GM19238 (cell line): ENCODE data around the gene RWDD2A.
A peak's percentile ranks its signal among the peaks of the same experiment; 100 is the strongest.

Experiments
- DNase-seq: peaks from one replicate; pipeline ENCODE4 v3.0.0; 2011; ENCODE audit warnings: low spot score; ENCODE audit not compliant: insufficient read length

RWDD2A gene

DNA sequence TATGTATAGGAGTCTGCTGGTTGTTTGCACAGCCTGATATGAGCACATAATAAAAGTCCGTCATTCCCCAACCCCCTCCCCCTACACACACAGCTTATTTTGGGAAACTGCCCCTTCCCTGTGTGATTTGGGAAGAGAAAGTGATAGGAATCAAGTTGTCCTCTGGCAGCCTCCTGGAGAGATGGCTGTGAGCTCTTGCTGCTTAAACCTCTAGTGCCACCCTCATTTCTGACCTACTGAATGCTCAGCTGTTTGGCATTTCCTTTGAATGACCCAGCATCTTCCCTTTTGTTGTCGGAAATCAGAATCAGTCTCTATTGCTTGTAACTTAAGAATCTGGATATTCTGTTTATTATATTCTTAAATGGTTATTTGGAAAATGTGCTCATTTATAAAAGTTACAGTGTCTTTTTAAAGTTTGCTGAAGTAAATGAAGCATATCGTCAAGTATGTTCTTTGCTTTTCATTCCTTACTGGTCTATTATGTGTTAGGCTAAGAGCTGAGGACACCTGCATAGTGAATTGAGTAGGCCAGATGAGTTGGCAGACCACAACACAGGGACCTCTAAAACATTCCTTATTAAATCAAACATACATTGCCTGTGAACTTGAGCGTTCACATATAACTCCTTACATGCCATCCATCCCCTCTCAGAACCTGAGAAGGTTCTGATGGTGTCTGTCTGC is 5.5 kb downstream of the RWDD2A start:
- no peak for DNase-seq

DNA sequence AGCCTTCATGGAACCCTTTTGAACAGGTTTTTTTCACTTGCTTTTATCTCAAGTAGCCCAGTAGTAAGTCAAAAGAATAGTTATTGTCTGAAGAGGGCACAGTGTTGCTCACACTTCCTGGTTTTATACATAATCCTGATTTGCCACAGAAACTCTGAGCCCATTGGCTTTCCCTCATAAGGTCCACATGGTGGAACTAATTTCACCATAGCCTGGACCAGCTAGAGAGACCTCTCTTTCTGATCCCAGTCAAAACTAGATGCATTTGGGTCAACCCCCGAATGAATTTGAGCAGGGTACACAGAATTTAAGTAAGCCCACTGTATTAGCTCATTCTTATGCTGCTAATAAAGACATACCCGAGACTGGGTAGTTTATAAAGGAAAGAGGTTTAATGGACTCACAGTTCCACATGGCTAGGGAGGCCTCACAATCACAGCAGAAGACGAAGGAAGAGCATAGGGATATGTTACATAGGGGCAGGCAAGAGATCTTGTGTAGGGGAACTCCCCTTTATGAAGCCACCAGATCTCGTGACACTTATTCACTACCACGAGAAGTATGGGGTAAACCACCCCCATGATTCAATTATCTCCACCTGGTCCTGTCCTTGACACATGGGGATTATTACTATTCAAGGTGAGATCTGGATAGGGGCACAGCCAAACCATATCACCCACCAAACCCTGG is 6.2 kb downstream of the RWDD2A start:
- DNase-seq, result no peak

DNA sequence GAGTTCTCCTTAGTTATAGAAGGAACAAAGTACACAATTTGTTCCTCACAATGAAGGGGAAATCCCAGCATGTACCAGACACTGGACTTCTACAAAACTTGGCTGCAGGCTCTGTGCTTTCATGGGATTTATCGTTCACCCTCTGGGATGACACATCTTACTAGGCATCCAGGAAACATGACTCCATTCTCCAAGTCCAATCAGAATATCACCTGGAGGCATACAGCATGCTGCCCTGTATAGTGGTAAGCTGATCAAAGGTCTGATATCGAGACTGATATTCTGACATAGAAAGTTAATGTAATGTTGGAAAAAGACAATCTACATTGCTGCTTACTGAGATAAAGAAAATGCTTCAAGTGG is 6.7 kb downstream of the RWDD2A start:
- DNase-seq, result no peak

DNA sequence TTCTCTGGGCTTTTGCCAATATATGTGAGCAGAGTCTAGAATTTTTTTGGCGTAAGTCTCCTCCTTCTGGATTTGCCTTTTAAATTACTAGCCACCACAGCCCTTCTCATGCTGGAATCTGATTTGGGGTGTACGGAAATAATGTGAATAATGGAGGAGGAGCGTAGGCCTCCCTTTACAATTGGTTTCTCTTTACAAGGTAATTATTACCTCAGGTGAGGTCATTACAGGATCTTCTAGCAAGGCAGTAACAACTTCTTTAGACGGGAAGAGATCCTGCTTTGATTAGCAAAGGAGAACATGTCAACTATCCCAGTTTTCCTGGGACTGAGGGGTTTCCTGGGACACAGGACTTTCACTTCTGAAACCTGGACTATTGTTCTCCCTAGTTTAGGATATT is 8.9 kb downstream of the RWDD2A start:
- DNase-seq, result no peak

DNA sequence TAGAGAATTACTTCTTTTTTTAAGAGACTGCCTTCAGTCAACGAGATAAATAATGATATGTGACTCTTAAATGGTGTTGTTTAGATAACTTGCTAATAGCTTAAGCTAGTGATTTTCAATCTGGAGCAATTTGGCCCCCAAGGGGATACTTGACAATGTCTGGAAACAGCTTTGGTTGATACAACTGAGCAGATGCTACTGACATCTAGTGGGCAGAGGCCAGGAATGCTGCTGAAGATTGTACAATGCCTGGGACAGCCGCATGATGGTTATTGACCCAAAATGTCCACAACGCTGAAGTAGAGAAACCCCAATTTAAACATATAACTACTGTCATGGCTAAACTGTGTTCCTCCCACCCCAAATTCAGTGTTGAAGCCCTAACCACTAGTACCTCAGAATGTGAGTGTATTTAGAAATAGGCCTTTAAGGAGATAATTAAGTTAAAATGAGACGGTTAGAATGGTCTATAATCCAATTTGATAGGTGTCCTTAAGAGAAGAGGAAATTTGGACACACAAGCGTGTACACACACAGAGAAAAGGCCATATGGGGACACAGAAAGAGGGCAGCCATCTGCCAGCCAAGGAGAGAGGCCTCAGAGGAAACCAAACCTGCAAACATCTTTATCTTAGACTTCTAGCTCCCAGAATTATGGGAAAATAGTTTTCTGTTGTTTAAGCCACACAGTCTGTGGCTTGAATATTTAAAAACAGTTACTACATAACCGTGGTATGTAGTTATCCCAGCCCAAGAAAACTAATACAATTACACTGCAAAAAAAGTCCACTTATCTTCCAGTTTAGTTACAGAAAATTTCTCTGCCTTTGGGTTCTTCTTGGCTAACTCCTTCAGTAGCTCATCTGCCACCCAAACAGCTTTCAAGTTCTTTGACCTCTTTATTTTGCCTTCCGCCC is 22.2 kb downstream of the RWDD2A start:
- peak; percentile 16 for DNase-seq

DNA sequence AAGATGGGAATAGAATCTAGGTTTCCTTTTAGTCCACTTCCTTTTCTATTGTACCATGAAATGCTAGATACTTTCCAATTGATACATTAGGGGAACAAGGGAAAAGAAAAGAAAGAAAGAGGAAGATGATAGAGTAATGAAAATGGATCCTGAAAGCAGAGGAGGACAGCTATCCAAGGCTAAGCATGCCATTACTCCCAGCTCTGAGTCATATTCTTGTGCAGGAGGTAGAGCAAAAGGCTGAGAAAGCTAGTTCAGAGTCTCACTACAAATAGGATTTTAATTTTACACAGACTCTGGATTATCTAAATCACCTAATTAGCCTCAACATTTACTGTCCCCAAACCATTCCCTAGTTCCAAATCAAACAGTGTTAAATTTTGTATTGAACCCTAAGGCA is 23.6 kb downstream of the RWDD2A start:
- DNase-seq, result no peak

DNA sequence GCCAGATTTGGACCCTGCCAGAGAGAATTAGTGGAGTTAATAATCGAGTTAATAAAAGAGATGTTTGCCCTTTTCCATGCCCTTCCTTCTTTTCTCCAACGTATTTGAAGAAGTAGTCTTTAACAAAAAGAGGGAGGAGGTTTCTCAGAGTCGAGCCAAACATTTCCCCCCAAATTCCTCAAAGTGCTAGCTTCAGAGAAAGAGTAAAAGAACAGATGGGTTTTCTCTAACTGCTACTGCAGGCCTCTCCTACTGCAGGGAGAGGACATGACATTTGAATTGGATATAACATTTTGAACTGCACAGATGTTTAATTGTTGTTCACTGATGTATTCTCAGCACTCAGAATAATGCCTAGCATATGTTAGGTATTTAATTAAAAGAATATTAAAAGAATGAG is 25.5 kb downstream of the RWDD2A start:
- no peak for DNase-seq

DNA sequence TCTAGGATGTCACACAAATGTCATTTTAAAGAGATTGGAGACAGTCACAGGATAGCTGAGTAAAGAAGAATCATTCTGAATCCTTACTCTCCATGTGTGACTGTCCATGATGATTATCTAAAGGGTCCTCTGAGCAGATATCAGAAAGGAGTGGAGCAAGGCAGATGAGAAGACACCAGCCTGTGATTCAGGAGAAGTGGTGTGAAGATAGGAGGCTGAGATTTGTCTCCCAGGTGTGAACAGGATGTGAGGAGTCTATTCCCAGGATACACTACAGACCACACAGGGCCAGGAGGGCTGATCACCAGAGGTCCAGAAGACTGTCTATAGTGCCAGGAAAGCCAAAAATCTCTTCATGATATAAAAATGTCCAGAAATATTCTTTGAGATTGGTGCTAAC is 27.0 kb downstream of the RWDD2A start:
- DNase-seq, result no peak

DNA sequence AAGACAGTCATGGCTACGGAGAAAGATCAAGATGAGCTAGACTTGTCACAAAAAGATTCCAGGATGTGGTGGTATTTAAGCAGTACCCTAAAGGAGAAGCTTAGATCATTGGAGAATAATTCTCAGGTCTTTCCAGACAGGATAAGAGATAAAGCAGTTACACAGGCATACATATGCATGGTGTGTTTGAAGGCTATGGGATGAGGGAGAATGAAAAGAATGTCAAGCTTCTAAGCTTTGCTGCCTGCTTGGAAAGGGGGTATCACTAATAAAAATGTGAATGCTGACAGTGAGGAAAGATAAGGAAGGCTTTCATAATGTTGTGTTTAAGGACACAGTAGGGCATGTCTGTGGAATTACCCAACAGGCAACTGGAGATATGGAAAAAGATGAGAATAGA is 28.1 kb downstream of the RWDD2A start:
- DNase-seq, result no peak

DNA sequence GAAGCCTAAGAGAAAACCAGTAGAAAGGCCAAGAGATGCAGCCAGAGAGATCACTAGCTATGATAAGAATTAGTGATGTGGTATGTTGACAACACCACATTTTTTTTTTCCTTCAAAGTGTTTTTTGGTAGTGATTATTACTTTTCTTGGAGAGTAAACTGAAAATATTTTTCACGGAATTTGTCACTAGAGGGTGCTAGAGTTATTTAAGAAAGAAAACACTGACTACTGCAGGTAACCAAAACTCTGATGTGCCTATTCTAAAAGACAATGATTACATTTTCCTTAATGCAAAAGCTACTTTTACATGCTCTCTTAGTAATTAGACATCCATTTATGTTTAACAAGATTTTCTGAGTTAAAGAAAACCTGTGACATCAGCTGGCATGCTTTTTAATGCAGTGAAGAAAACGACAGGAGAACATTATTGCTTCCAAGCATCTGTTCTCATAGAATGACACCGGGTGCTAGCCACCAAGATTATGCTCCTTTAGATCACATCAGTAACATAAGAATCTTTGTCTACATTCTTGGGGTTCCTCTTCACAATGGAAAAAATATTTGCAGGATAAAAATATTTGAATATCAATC is 28.8 kb downstream of the RWDD2A start:
- DNase-seq, result no peak

DNA sequence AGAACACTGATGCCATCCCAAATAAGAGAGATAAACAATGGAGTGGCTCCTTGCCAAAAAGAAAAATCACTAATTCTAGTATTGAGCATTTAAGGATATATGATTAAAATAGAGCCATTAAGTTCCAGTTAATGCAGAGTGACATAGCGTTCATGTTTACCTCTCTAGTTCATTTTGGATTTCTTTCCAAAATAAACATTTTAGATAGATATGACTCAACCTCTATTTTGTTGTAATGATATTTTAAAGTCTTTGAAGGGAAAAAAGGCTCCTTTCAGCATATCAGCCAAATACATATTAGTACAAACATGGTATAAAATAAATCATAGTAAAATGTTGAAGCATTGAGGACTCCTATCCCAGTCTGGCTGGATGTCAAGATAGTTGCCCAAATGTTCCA is 33.4 kb downstream of the RWDD2A start:
- DNase-seq, result no peak

DNA sequence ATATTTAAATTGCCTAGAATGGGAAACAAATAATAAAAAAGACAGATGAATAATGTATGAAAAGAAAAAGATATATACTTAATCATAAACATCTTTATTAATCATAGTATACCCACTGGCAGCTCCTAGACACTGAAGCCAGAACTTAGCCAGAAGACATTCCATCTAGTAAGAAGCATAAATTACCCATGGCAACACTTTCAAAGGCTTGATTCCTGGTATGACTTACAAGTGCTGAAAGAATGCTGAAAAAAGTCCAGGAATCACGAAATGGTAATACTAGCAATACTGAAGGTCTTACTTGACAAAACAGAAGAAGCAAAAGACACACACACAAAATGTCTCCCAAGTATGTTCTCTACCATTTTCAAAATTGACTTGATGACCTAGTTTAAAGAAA is 38.0 kb downstream of the RWDD2A start:
- DNase-seq, result no peak

DNA sequence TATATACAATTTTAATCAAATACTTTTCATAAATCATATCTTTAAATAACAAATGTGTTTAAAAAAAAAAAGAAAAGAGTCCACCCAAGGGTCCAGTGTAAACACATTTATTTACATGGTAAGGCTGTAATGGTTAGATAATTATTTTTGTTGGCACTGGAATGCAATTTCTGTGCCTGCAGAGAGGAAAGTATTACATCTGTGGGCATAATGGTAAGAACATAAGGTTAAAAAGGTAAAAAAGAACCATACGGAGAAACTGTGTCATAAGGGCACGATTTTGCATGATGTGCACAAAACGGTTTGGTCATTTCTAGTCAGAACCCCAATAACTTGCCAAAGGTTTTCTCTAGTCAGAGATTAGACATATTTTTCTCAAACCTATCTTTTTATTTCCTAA is 54.3 kb downstream of the RWDD2A start:
- no peak for DNase-seq
